ENCODE results near the gene ORC2. TPM values are rescaled to one million over a fixed set of nuclear protein-coding genes. Genes with fewer than 3 reads are reported as not detected.

The ORC2 gene
- total and polyA plus RNA-seq, 10 of the 15 experiments (the other 5 are each of a cell fraction or from before 2014, with no cell fraction given) = 6.1 to 36.9 (median 17.6) TPM

GRCh38 chr2:200993097-200993496 lies 29.6 kb upstream of the ORC2 start:
- BruUV-seq (replicated peaks) = no TSS peak
- in situ Hi-C loops (cut with MboI) (no loop called here), intact Hi-C loops (cut with micrococcal nuclease; ENCODE audit: unreplicated experiment) (no loop called here)
- H3K27ac ChIP-seq (ENCODE audit: control insufficient read depth, insufficient read depth) = no peak overlapping the region
- 98% methylated on average over 3 of the region's 3 CpGs for WGBS (ENCODE audit: insufficient coverage, insufficient replicate concordance, low lambda C conversion rate, missing lambda C conversion rate)
- ATAC-seq (no peak), DNase-seq (ENCODE audit: low read depth, low spot score) (no peak), FAIRE-seq (no peak)
- POLR2A ChIA-PET = no interaction called here
- H3K4me1 ChIP-seq (ENCODE audit: control insufficient read depth, insufficient read depth, low read length) = no peaks in the 10 kb centered on the region
- no peaks in the 10 kb centered on the region for H4K20me1 ChIP-seq (ENCODE audit: control insufficient read depth, insufficient read depth)
- H3K36me3 ChIP-seq (ENCODE audit: control insufficient read depth in 2 of 2, insufficient read depth in 2 of 2, low read length in 1 of 2) = peaks cover 0 to 9% of the 10 kb centered on the region in 2 experiments; a peak in 2 of 4 replicates
- SMC1A ChIA-PET (ENCODE audit: uncharacterized antibody, unreplicated experiment) = no interaction called here
- CTCF ChIA-PET = no interaction called here
- no peak overlapping the region for H3K9ac ChIP-seq (ENCODE audit: control insufficient read depth, insufficient read depth, low read length)
- H3K4me3 ChIP-seq = no peak overlapping the region
- no peaks in the 10 kb centered on the region for H3K9me3 ChIP-seq (replicated peaks; ENCODE audit: control insufficient read depth, insufficient read depth, low read length)
- no peaks in the 10 kb centered on the region for H3K79me2 ChIP-seq (ENCODE audit: control insufficient read depth, insufficient read depth, low read length)
- no peaks in the 10 kb centered on the region for H3K27me3 ChIP-seq (replicated peaks in 1 of 2; ENCODE audit: control insufficient read depth in 2 of 2, insufficient read depth in 2 of 2, low read length in 1 of 2)
- TF ChIP-seq RFX5 (IDR thresholded peaks at IDR 0.05; ENCODE audit: low read depth, low read length) (no peak), ZBED1 (IDR thresholded peaks at IDR 0.05; ENCODE audit: borderline replicate concordance) (no peak), BCLAF1 (IDR thresholded peaks at IDR 0.05) (no peak), ATF2 (IDR thresholded peaks at IDR 0.05; ENCODE audit: low read length) (no peak), SIX5 (IDR thresholded peaks at IDR 0.05; ENCODE audit: low read depth, low read length, severe bottlenecking) (no peak), ETV6 (conservative IDR thresholded peaks at IDR 0.05 in 1 of 2, IDR thresholded peaks at IDR 0.05 in 1 of 2; ENCODE audit: borderline replicate concordance in 1 of 2, low read depth in 1 of 2) (no peak), BMI1 (IDR thresholded peaks at IDR 0.05; ENCODE audit: borderline replicate concordance) (no peak), ESRRA (IDR thresholded peaks at IDR 0.05; ENCODE audit: low read length) (no peak), POLR2A (IDR thresholded peaks at IDR 0.05; ENCODE audit: low read depth, low read length) (no peak)
- TF ChIP-seq, protein P1, sequence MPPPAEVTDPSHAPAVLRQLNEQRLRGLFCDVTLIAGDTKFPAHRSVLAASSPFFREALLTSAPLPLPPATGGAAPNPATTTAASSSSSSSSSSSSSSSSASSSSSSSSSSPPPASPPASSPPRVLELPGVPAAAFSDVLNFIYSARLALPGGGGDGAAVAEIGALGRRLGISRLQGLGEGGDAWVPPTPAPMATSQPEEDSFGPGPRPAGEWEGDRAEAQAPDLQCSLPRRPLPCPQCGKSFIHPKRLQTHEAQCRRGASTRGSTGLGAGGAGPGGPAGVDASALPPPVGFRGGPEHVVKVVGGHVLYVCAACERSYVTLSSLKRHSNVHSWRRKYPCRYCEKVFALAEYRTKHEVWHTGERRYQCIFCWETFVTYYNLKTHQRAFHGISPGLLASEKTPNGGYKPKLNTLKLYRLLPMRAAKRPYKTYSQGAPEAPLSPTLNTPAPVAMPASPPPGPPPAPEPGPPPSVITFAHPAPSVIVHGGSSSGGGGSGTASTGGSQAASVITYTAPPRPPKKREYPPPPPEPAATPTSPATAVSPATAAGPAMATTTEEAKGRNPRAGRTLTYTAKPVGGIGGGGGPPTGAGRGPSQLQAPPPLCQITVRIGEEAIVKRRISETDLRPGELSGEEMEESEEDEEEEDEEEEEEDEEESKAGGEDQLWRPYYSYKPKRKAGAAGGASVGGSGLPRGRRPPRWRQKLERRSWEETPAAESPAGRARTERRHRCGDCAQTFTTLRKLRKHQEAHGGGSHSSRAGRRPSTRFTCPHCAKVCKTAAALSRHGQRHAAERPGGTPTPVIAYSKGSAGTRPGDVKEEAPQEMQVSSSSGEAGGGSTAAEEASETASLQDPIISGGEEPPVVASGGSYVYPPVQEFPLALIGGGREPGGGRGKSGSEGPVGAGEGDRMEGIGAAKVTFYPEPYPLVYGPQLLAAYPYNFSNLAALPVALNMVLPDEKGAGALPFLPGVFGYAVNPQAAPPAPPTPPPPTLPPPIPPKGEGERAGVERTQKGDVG (CRISPR knock-in tag; IDR thresholded peaks at IDR 0.05) = no peak
- TF ChIP-seq, protein P2, sequence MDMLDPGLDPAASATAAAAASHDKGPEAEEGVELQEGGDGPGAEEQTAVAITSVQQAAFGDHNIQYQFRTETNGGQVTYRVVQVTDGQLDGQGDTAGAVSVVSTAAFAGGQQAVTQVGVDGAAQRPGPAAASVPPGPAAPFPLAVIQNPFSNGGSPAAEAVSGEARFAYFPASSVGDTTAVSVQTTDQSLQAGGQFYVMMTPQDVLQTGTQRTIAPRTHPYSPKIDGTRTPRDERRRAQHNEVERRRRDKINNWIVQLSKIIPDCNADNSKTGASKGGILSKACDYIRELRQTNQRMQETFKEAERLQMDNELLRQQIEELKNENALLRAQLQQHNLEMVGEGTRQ (IDR thresholded peaks at IDR 0.05; ENCODE audit: borderline replicate concordance, low read depth, low read length) = no peak
- TF ChIP-seq, protein P3, sequence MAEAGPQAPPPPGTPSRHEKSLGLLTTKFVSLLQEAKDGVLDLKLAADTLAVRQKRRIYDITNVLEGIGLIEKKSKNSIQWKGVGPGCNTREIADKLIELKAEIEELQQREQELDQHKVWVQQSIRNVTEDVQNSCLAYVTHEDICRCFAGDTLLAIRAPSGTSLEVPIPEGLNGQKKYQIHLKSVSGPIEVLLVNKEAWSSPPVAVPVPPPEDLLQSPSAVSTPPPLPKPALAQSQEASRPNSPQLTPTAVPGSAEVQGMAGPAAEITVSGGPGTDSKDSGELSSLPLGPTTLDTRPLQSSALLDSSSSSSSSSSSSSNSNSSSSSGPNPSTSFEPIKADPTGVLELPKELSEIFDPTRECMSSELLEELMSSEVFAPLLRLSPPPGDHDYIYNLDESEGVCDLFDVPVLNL (IDR thresholded peaks at IDR 0.05; ENCODE audit: low read depth, low read length) = no peak
- TF ChIP-seq, protein P4, sequence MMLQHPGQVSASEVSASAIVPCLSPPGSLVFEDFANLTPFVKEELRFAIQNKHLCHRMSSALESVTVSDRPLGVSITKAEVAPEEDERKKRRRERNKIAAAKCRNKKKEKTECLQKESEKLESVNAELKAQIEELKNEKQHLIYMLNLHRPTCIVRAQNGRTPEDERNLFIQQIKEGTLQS (IDR thresholded peaks at IDR 0.05; ENCODE audit: borderline replicate concordance, extremely low read depth, low read depth, low read length) = no peak
- RAD21 ChIA-PET (ENCODE audit: unreplicated experiment) = no interaction called here
- H2AFZ ChIP-seq (ENCODE audit: control insufficient read depth, low read depth, low read length) = no peak overlapping the region
- H3K4me2 ChIP-seq (ENCODE audit: control insufficient read depth, insufficient read depth) = no peak overlapping the region

Data from GM12878 (cell line).